Measurements from ENCODE around the gene ZBTB46. TPM values are rescaled to one million over a fixed set of nuclear protein-coding genes. Genes with fewer than 3 reads are reported as not detected.
A peak's percentile ranks its signal among the peaks of the same experiment; 100 is the strongest.

Gene ZBTB46
- total and polyA plus RNA-seq, 10 of the 15 experiments (the other 5 are each of a cell fraction or from before 2014, with no cell fraction given) = 0.15 to 0.92 (median 0.34) TPM

Small RNAs within 50 kb of the gene (small RNA-seq; reads per million reads assigned to genes)
- gene LIME1 (0.43 reads per million, percentile 5 among the genes with 10 or more reads in this experiment), gene TNFRSF6B (not detected)

Other genes starting within 250 kb of the ZBTB46 start
Only the 7 nearest of the 20 such genes appear.
- gene ARFRP1, start 123.3 kb downstream of the ZBTB46 start, total RNA-seq (2014; rRNA removed) = 40.6 and 41.6 TPM in 2 replicates
- gene ARFRP1, start 123.3 kb downstream of the ZBTB46 start, total RNA-seq (2014; rRNA removed; fragmentation: Illumina TruSeq; extraction: Trizol) = 18.2 and 21.6 TPM in 2 replicates
- gene ARFRP1, start 123.3 kb downstream of the ZBTB46 start, total RNA-seq (2021) = 52.1 and 55.1 TPM in 2 replicates
- gene ARFRP1, start 123.3 kb downstream of the ZBTB46 start, polyA plus RNA-seq (2011; rRNA removed) = 23.1 and 27.6 TPM in 2 replicates
- 5.2 and 11.7 TPM in 2 replicates for gene ARFRP1, start 123.3 kb downstream of the ZBTB46 start, polyA plus RNA-seq (2014; fragmentation: Illumina TruSeq; extraction: Trizol)
- 1 to 10 TPM in 1 of 2 experiments, under 1 TPM in 1; 0.37 to 3.5 TPM for gene ARFRP1, start 123.3 kb downstream of the ZBTB46 start, polyA plus RNA-seq (2014; fragmentation: Nextera tagmentation; extraction: Ambion mirVana)
- gene ARFRP1, start 123.3 kb downstream of the ZBTB46 start, polyA plus RNA-seq (2014; rRNA removed) = 42.6 and 49.0 TPM in 2 replicates
- 10 to 100 TPM; 66.8 to 71.7 TPM for gene ARFRP1, start 123.3 kb downstream of the ZBTB46 start, polyA plus RNA-seq (2016; fragmentation: Nextera tagmentation; extraction: Ambion mirVana)
- gene ZGPAT, start 123.2 kb downstream of the ZBTB46 start, total RNA-seq (2014; rRNA removed) = 23.3 and 24.4 TPM in 2 replicates
- 5.3 and 7.4 TPM in 2 replicates for gene ZGPAT, start 123.2 kb downstream of the ZBTB46 start, total RNA-seq (2014; rRNA removed; fragmentation: Illumina TruSeq; extraction: Trizol)
- gene ZGPAT, start 123.2 kb downstream of the ZBTB46 start, total RNA-seq (2021) = 34.8 and 37.2 TPM in 2 replicates
- 4.8 and 12.7 TPM in 2 replicates for gene ZGPAT, start 123.2 kb downstream of the ZBTB46 start, polyA plus RNA-seq (2011; rRNA removed)
- 1.3 and 4.9 TPM in 2 replicates for gene ZGPAT, start 123.2 kb downstream of the ZBTB46 start, polyA plus RNA-seq (2014; fragmentation: Illumina TruSeq; extraction: Trizol)
- gene ZGPAT, start 123.2 kb downstream of the ZBTB46 start, polyA plus RNA-seq (2014; fragmentation: Nextera tagmentation; extraction: Ambion mirVana) = under 1 TPM; 0.58 to 0.79 TPM
- 26.7 and 31.6 TPM in 2 replicates for gene ZGPAT, start 123.2 kb downstream of the ZBTB46 start, polyA plus RNA-seq (2014; rRNA removed)
- gene ZGPAT, start 123.2 kb downstream of the ZBTB46 start, polyA plus RNA-seq (2016; fragmentation: Nextera tagmentation; extraction: Ambion mirVana) = 10 to 100 TPM; 42.5 to 52.9 TPM
- gene LIME1, start 94.6 kb downstream of the ZBTB46 start, total RNA-seq (2014; rRNA removed) = 72.3 and 109 TPM in 2 replicates
- gene LIME1, start 94.6 kb downstream of the ZBTB46 start, total RNA-seq (2014; rRNA removed; fragmentation: Illumina TruSeq; extraction: Trizol) = 3.3 and 3.9 TPM in 2 replicates
- 78.1 and 92.7 TPM in 2 replicates for gene LIME1, start 94.6 kb downstream of the ZBTB46 start, total RNA-seq (2021)
- 3.1 and 7.2 TPM in 2 replicates for gene LIME1, start 94.6 kb downstream of the ZBTB46 start, polyA plus RNA-seq (2011; rRNA removed)
- 0.32 and 1.1 TPM in 2 replicates for gene LIME1, start 94.6 kb downstream of the ZBTB46 start, polyA plus RNA-seq (2014; fragmentation: Illumina TruSeq; extraction: Trizol)
- gene LIME1, start 94.6 kb downstream of the ZBTB46 start, polyA plus RNA-seq (2014; fragmentation: Nextera tagmentation; extraction: Ambion mirVana) = 1 to 10 TPM in 1 of 2 experiments, under 1 TPM in 1; 0.35 to 1.7 TPM
- gene LIME1, start 94.6 kb downstream of the ZBTB46 start, polyA plus RNA-seq (2014; rRNA removed) = 102 and 128 TPM in 2 replicates
- 100 to 1,000 TPM; 119 to 154 TPM for gene LIME1, start 94.6 kb downstream of the ZBTB46 start, polyA plus RNA-seq (2016; fragmentation: Nextera tagmentation; extraction: Ambion mirVana)
- 26.0 and 32.1 TPM in 2 replicates for gene SLC2A4RG, start 91.5 kb downstream of the ZBTB46 start, total RNA-seq (2014; rRNA removed)
- gene SLC2A4RG, start 91.5 kb downstream of the ZBTB46 start, total RNA-seq (2014; rRNA removed; fragmentation: Illumina TruSeq; extraction: Trizol) = 11.4 TPM in 2 replicates
- 64.2 and 65.9 TPM in 2 replicates for gene SLC2A4RG, start 91.5 kb downstream of the ZBTB46 start, total RNA-seq (2021)
- gene SLC2A4RG, start 91.5 kb downstream of the ZBTB46 start, polyA plus RNA-seq (2011; rRNA removed) = 7.5 and 11.8 TPM in 2 replicates
- 0.59 and 5.4 TPM in 2 replicates for gene SLC2A4RG, start 91.5 kb downstream of the ZBTB46 start, polyA plus RNA-seq (2014; fragmentation: Illumina TruSeq; extraction: Trizol)
- 1 to 10 TPM in 1 of 2 experiments, under 1 TPM in 1; 0.34 to 2.8 TPM for gene SLC2A4RG, start 91.5 kb downstream of the ZBTB46 start, polyA plus RNA-seq (2014; fragmentation: Nextera tagmentation; extraction: Ambion mirVana)
- 47.2 and 52.6 TPM in 2 replicates for gene SLC2A4RG, start 91.5 kb downstream of the ZBTB46 start, polyA plus RNA-seq (2014; rRNA removed)
- 10 to 100 TPM; 14.9 to 19.8 TPM for gene SLC2A4RG, start 91.5 kb downstream of the ZBTB46 start, polyA plus RNA-seq (2016; fragmentation: Nextera tagmentation; extraction: Ambion mirVana)
- not detected in 2 replicates for gene ABHD16B, start 30.2 kb upstream of the ZBTB46 start, total RNA-seq (2014; rRNA removed)
- gene ABHD16B, start 30.2 kb upstream of the ZBTB46 start, total RNA-seq (2014; rRNA removed; fragmentation: Illumina TruSeq; extraction: Trizol) = not detected in 2 replicates
- gene ABHD16B, start 30.2 kb upstream of the ZBTB46 start, total RNA-seq (2021) = not detected in 2 replicates
- gene ABHD16B, start 30.2 kb upstream of the ZBTB46 start, polyA plus RNA-seq (2011; rRNA removed) = not detected in 2 replicates
- gene ABHD16B, start 30.2 kb upstream of the ZBTB46 start, polyA plus RNA-seq (2014; fragmentation: Illumina TruSeq; extraction: Trizol) = not detected in 2 replicates
- not detected for gene ABHD16B, start 30.2 kb upstream of the ZBTB46 start, polyA plus RNA-seq (2014; fragmentation: Nextera tagmentation; extraction: Ambion mirVana)
- gene ABHD16B, start 30.2 kb upstream of the ZBTB46 start, polyA plus RNA-seq (2014; rRNA removed) = not detected in 2 replicates
- under 1 TPM in 1 of 2 experiments, not detected in 1; 0.13 TPM for gene ABHD16B, start 30.2 kb upstream of the ZBTB46 start, polyA plus RNA-seq (2016; fragmentation: Nextera tagmentation; extraction: Ambion mirVana)
- 28.4 and 30.4 TPM in 2 replicates for gene TPD52L2, start 34.0 kb upstream of the ZBTB46 start, total RNA-seq (2014; rRNA removed)
- gene TPD52L2, start 34.0 kb upstream of the ZBTB46 start, total RNA-seq (2014; rRNA removed; fragmentation: Illumina TruSeq; extraction: Trizol) = 37.3 and 38.4 TPM in 2 replicates
- 43.4 and 46.2 TPM in 2 replicates for gene TPD52L2, start 34.0 kb upstream of the ZBTB46 start, total RNA-seq (2021)
- gene TPD52L2, start 34.0 kb upstream of the ZBTB46 start, polyA plus RNA-seq (2011; rRNA removed) = 46.5 and 53.8 TPM in 2 replicates
- 39.2 and 50.2 TPM in 2 replicates for gene TPD52L2, start 34.0 kb upstream of the ZBTB46 start, polyA plus RNA-seq (2014; fragmentation: Illumina TruSeq; extraction: Trizol)
- gene TPD52L2, start 34.0 kb upstream of the ZBTB46 start, polyA plus RNA-seq (2014; fragmentation: Nextera tagmentation; extraction: Ambion mirVana) = 1 to 10 TPM; 1.6 to 4.1 TPM
- 46.5 and 50.8 TPM in 2 replicates for gene TPD52L2, start 34.0 kb upstream of the ZBTB46 start, polyA plus RNA-seq (2014; rRNA removed)
- 10 to 100 TPM; 68.1 to 71.0 TPM for gene TPD52L2, start 34.0 kb upstream of the ZBTB46 start, polyA plus RNA-seq (2016; fragmentation: Nextera tagmentation; extraction: Ambion mirVana)
- gene DNAJC5, start 63.9 kb upstream of the ZBTB46 start, total RNA-seq (2014; rRNA removed) = 33.7 and 36.0 TPM in 2 replicates
- gene DNAJC5, start 63.9 kb upstream of the ZBTB46 start, total RNA-seq (2014; rRNA removed; fragmentation: Illumina TruSeq; extraction: Trizol) = 16.9 and 17.9 TPM in 2 replicates
- 34.6 and 36.8 TPM in 2 replicates for gene DNAJC5, start 63.9 kb upstream of the ZBTB46 start, total RNA-seq (2021)
- gene DNAJC5, start 63.9 kb upstream of the ZBTB46 start, polyA plus RNA-seq (2011; rRNA removed) = 13.2 and 20.6 TPM in 2 replicates
- 6.1 and 16.0 TPM in 2 replicates for gene DNAJC5, start 63.9 kb upstream of the ZBTB46 start, polyA plus RNA-seq (2014; fragmentation: Illumina TruSeq; extraction: Trizol)
- gene DNAJC5, start 63.9 kb upstream of the ZBTB46 start, polyA plus RNA-seq (2014; fragmentation: Nextera tagmentation; extraction: Ambion mirVana) = 1 to 10 TPM in 1 of 2 experiments, under 1 TPM in 1; 0.69 to 1.6 TPM
- gene DNAJC5, start 63.9 kb upstream of the ZBTB46 start, polyA plus RNA-seq (2014; rRNA removed) = 27.8 and 31.8 TPM in 2 replicates
- gene DNAJC5, start 63.9 kb upstream of the ZBTB46 start, polyA plus RNA-seq (2016; fragmentation: Nextera tagmentation; extraction: Ambion mirVana) = 10 to 100 TPM; 11.7 to 16.0 TPM

Data from GM12878 (cell line).